Measurements from ENCODE around the gene TRIM62.
"Not testable (repeated sequence)": the region's sequence is repeated elsewhere in the genome, so short reads cannot be mapped to it uniquely, and the experiment has no call there.

TRIM62 gene

DNA sequence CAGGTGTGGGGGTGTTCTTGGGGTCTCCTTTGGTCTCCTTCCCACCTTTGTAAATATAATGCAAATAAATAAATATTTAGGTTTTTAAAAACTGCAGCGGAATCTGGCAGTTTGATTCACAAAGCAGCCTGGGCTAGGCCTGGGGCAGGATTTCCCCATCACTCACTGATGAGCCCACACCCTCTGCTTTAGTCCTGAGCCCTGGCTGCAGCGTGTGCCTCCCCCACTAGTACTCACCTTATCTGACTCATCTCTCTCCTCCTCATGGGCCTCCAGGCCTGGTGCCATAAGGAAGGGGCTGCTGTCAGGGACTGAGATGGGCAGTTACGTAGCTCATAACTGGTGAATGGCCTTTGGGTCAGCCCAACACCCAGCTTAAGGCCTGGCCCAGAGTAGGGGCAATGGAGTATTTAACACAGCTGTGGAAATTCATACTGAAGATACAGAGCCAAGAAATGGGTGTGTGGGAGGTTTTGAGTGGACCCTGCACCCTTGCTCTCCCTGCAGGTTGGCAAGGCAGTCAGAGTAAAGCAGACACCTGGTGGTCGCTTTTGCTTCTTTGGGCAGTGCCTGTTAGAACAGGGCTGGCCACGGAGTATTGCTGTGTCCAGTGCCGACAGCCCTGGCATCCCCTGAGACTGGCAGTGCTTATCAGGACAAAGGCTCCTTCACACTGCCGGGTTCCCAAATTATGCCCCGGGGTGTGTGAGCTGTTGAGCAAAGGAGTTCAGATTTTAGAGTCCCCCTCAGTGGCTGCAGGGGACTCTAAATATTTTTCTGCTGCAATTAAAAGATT is 61.2 kb downstream of the TRIM62 start:
- DNase-seq (ENCODE audit: low read depth, low spot score) = no peak
- no peak overlapping the region for H3K4me3 ChIP-seq (ENCODE audit: low read length)

DNA sequence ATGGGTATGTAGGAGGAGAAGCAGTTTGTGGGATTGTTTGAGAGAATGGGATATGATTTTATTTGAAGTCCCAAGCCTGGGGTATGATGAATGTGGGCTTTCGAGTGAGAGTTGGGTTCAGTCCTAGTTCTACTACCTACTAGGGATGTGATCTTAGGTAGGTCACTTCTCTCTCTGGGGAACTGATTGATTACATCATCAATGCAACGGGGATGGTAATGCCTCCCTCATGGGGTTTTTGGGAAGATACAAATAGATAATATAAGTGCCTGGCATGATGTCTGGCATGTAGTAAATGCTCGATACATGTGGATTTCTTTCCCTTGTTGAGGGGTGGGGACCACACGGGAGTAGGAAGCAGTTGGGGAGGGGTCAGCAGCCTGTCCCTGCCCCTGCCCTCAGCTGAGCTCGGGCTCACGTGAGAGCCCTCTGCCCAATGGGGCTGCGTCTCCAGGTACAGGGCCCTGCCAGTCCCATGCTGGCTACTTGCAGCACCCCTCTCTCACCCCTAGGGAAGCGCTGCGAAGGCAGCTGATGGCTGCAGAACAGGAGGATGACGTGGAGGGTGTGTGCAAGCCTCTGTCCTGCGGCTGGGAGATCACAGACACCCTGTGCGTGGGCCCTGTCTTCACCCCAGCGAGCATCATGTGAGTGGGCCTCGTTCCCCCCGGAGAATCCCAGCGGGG is 62.2 kb downstream of the TRIM62 start:
- H3K4me3 ChIP-seq (ENCODE audit: low read length) = no peak overlapping the region
- DNase-seq (ENCODE audit: low read depth, low spot score) = no peak

DNA sequence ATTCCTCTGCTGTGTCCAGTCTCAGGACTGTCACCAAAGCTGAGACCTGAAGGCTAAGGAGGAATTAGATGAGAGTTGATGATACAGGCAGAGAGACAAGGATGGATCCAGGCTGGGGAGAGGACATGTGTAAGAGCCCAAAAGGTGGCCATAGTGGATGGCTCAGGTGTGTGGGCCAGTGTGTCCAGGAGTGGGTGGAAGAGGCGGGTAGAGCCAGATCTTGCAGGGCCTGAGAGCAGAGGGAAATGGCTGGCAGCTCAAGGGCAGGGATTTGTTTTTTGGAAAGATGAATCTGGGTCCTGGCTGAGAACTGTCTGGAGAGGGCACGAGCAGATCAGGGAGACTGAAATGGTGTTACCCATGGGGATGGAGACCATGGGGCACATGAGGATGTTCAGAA is 62.8 kb downstream of the TRIM62 start:
- H3K4me3 ChIP-seq (ENCODE audit: low read length) = no peak overlapping the region
- DNase-seq (ENCODE audit: low read depth, low spot score) = no peak

DNA sequence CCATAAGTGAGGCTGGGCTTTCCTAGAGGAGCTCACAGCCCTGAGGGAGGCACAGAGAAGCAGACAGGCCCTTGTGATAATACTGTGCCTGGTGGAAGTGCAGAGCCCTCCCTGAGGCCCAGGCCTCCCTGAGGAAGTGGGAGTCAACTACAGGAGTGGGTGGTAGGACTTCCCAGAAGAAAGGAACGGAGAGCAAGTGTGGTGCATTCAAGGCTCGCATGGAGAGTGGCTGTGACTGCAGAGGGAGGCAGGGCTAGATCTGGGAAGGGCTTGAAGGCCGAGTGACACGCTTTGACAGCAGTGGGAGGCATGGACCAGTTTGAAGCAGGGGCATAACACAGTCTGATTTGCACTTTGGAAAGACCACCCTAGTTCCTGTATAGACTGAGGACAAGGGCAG is 63.6 kb downstream of the TRIM62 start:
- no peak for DNase-seq (ENCODE audit: low read depth, low spot score)
- H3K4me3 ChIP-seq (ENCODE audit: low read length) = no peak overlapping the region

DNA sequence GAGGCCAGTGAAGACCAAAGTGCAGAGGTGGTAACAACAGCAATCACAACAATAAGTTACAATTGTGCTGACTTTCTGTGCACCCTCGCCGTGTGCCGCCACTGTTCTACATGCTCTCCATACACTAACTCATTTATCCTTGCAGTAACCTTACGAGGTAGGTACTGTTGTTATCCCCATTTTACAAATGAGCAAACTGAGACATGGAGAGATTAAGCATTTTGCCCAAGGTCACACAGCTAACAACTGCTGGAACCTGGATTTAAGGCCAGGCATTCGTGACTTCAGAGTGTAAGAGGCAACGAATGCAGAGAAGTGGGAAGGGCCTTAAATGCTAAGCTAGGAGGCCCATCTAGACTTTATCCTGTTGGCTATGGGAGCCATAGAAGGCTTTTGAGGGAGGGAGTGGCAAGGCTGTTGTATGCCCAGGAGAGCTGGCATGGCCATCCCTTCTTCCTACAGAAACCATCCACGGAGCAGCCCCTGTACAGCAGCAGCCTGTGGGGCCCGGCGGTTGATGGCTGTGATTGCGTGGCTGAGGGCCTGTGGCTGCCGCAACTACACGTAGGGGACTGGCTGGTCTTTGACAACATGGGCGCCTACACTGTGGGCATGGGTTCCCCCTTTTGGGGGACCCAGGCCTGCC is 64.3 kb downstream of the TRIM62 start:
- no peak overlapping the region for H3K4me3 ChIP-seq (ENCODE audit: low read length)
- no peak for DNase-seq (ENCODE audit: low read depth, low spot score)

DNA sequence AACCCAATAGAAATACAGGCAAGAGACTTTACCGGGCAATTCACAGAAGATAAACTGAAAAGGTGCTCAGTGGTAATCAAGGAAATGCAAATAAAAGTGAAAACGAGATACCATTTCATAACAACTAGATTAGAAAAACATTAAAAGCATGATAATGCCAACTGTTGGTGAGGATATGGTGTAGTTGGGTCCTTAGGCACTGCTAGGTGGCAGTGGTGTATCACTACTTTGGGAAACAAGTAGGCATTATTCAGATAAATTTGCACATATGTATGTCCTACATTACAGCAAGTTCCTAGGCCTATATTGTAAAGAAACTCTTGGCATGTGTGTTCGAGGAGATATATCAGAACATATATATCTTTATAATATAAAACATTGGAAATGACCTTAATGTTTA is 69.9 kb downstream of the TRIM62 start:
- peak; percentile 37 for DNase-seq (ENCODE audit: low read depth, low spot score)
- no peak overlapping the region for H3K4me3 ChIP-seq (ENCODE audit: low read length)

DNA sequence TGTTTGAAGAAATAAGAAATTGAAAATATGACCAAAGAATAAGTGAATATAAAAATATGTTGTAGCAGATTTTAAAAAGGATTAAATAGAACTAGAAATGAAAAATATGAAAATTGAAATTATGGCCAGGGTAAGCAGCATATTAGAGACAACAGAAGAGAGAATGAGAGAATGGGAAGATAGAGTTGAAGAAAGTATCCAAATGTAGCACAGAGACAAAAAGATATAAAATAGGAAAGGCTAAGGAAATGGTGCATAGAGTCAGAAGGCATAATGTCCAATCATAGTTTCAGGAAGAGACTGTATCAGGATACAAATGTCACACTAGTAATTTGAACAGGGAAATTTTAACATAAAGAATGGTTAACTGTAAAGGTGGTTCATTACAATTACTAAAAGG is 71.4 kb downstream of the TRIM62 start:
- no peak for DNase-seq (ENCODE audit: low read depth, low spot score)
- no peak overlapping the region for H3K4me3 ChIP-seq (ENCODE audit: low read length)

DNA sequence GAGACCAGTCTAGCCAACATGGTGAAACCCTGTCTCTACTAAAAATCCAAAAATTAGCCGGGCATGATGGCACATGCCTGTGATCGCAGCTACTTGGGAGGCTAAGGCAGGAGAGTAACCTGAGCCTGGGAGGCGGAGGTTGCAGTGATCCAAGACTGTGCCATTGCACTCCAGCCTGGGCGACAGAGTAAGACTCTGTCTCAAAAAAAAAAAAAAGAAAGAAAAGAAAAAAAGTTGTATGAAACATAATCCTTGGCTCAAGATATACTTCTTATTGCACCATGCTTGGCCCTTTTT is 81.8 kb downstream of the TRIM62 start:
- DNase-seq (ENCODE audit: low read depth, low spot score) = not testable (repeated sequence)
- H3K4me3 ChIP-seq (ENCODE audit: low read length) = peak overlapping the region; percentile 38

DNA sequence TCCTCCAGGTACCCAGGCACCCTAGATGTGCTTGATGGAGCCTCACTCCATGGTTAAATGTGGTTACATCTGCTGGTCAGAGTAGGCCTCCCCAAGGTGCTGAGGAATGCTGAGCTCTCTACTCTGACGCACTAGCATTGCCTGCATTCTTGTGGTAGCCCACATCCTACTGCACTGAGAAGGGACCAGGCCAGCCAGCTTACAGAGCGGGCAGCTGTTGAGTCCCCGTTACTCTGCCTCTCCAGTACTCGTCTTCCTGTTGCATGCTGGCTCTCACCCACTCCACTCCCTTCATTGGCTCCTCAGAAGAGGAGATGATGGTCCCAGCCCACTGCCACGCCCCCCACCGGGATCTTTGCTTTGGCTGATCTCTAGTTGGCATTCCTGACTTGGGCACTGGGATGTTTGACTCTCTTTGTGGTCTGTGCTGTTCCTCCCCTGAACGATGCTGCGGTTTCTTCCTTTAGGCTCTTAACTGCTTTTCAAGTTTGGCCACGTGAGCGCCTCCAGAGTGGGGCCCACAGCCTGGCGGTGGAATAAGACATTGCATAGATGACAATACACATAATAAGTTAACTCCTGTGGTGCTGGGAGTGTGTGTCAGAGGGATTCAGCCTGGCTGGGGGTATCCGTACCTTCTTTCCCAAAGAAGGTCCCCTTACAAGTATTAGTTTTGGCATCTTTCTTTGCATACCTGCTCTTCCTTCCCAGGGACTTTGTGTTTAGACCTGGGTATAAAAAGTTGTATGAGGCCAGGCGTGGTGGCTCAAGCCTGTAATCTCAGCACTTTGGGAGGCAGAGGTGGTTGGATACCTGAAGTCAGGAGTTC is 82.3 kb downstream of the TRIM62 start:
- DNase-seq (ENCODE audit: low read depth, low spot score) = peak; percentile 99

DNA sequence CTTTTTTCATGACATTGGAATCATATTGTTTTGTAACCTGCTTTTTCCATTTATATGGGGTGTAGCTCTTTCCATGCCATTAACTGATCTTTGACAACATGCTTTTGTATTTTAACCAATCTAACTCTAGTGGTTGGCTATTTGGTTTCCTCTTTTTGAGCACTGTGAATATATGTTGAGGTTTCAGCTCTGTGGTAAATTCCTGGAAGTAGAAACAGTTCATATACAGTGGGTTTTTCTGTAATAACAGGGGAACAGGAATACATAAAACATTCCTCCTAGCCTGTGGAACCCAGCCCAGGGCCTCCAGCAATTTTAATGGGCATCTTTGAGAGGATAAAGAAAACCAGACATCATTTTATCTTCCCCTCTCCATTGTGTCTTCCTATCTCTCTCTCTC is 83.5 kb downstream of the TRIM62 start:
- peak; percentile 68 for DNase-seq (ENCODE audit: low read depth, low spot score)
- H3K4me3 ChIP-seq (ENCODE audit: low read length) = peak overlapping the region; percentile 20

More for the DNA sequence above, 82.3 kb downstream of the TRIM62 start:
- peak overlapping the region; percentile 38 for H3K4me3 ChIP-seq (ENCODE audit: low read length)

DNA sequence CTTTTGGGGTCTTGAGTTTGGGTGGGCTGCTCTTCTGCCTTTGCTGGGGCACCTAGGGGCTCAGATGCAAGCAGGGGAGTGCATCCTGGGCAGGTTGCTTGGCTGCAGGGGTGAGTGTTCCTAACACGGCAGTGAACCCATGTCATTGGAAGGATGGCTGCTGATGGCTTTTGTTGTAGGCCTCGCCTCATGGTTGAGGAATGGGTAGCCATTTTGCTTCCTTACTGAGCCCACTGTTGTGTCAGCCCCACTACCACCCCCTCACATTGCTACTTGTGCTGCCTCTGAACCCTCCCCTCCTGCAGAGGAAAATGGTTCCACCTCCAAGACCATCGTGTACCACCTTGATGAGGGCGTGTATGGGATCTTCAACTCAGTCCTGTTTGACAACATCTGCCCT is 84.1 kb downstream of the TRIM62 start:
- peak; percentile 27 for DNase-seq (ENCODE audit: low read depth, low spot score)
- H3K4me3 ChIP-seq (ENCODE audit: low read length) = no peak overlapping the region

DNA sequence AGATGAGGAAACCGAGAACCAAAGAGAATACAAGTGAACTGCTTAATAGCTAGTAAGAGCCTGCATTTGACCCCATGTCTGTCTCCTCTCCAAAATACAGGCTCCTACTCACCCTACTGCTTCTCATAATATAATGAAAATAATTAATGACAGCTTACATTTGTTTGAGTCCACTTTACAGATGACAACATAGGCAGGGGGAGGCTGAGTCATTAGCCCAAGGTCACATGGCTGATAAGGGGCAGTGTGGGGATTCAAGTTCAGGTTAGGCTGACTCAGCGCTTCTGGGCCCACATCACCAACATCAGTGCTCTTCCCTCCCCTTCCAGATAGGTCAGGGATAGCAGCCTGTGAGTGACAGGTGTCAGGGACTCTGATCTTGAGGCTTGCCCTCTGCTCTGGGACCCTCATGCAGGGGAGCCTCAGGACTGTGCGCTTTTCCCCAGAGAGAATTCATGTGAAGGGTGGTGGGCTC is 84.7 kb downstream of the TRIM62 start:
- no peak for DNase-seq (ENCODE audit: low read depth, low spot score)
- H3K4me3 ChIP-seq (ENCODE audit: low read length) = no peak overlapping the region

DNA sequence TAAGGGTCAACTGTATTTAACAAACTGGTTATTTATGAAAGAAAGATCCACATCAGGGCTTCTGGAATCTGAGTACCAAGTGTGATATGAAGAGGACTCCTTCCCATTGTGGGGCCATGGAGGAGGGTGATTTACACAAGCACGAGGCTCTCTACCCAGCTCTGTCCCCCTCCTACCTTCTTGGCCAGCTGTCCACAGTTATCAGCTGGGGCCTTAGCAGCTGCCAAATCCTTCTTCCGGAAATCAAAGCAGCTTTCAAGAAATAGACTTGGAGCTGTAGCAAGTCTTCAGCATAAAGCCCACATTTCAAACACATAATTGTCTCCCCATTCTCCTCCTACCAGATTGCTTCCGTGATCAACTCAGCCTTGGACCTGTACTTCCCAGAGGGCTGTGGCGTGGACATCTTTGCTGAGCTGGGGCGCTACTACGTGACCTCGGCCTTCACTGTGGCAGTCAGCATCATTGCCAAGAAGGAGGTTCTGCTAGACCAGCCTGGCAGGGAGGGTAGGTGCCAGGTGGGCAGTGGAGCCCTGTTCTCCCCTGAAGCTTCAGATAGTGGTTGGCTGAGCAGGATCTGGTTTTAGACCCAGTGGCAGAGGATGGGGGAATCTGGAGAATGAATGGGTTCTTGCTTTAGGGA is 85.4 kb downstream of the TRIM62 start:
- DNase-seq (ENCODE audit: low read depth, low spot score) = no peak
- H3K4me3 ChIP-seq (ENCODE audit: low read length) = no peak overlapping the region

Measured in Jurkat, Clone E6-1 (cell line).